ENCODE measurements around the gene GDA. TPM values are rescaled to one million over a fixed set of nuclear protein-coding genes. Genes with fewer than 3 reads are reported as not detected.

The GDA gene
- total and polyA plus RNA-seq, 7 donors: 0.07 to 0.52 (median 0.16) TPM

DNA sequence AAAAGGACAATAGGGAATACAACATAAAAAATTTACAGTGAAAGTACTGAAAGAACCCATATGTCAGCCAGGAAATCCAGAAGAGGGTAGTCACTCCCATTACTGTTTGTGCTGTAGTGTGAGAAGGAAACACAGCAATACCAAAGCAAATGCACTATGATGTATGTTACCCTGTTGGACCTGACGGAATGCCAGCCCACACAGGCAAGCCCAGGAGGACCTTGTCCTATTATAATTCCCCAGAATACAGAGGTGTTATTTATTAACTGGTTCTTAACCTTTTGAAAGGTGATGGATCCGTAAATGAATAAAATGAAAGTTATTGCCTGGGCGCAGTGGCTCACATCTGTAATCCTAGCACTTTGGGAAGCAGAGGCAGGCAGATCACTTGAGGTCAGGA is 79.0 kb downstream of the GDA start:
- WGBS, 3 donors: 70 to 80% (median 80%) methylated on average over 3 of the region's 3 CpGs

GRCh38 chr9:72232778-72233177 is 83.5 kb downstream of the GDA start:
- intact Hi-C loops (cut with DNase I): no loop called here
- TF ChIP-seq CTCF (IDR thresholded peaks at IDR 0.05): no peak
- WGBS, 3 donors: 44 to 64% (median 47%) methylated on average over 3 of the region's 3 CpGs

More for the DNA sequence above, 79.0 kb downstream of the GDA start:
- no peak overlapping the region for H3K4me3 ChIP-seq
- no peak for DNase-seq
- TF ChIP-seq CTCF (IDR thresholded peaks at IDR 0.05): no peak
- H3K9me3 ChIP-seq: no peaks in the 10 kb centered on the region
- intact Hi-C loops (cut with DNase I): no loop called here
- H3K27me3 ChIP-seq (ENCODE audit: insufficient read depth in 3 of 3, low read length in 2 of 3): no peaks in the 10 kb centered on the region
- no peaks in the 10 kb centered on the region for H3K36me3 ChIP-seq (ENCODE audit: insufficient read depth in 1 of 2, low read depth in 1 of 2)
- H3K4me1 ChIP-seq: no peaks in the 10 kb centered on the region
- no peak for ATAC-seq
- H3K27ac ChIP-seq: no peak overlapping the region

DNA sequence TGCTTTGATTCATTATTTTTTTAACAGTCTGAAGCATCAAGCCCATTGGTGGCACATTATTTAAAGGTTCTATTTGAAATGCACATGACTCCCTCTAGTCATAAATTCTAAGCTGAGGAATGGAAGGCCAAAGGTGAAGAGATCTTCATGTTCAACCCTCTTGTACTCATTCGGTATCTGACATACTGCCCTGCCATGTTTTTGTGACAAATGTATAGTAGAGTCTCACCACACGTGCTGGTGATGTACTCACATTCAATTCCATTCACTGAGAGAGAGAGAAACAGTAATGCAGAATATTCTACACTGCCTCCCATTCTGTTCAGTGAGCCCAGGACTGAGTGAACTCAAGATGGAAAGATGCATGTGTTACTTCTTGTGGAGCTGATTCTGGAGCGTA is 98.3 kb downstream of the GDA start:
- DNase-seq (no peak), ATAC-seq (no peak)
- 75 to 77% (median 75%) methylated on average over 3 of the region's 3 CpGs for WGBS, 3 donors
- Histone ChIP-seq H3K9me3 (no peaks in the 10 kb centered on the region), H3K36me3 (ENCODE audit: insufficient read depth in 1 of 2, low read depth in 1 of 2) (no peaks in the 10 kb centered on the region), H3K27ac (no peak overlapping the region), H3K4me3 (no peak overlapping the region), H3K27me3 (ENCODE audit: insufficient read depth in 3 of 3, low read length in 2 of 3) (no peaks in the 10 kb centered on the region), H3K4me1 (no peaks in the 10 kb centered on the region)
- intact Hi-C loops (cut with DNase I): no loop called here
- TF ChIP-seq CTCF (IDR thresholded peaks at IDR 0.05): no peak

More at GRCh38 chr9:72232778-72233177, 83.5 kb downstream of the GDA start:
- ATAC-seq (no peak), DNase-seq (no peak)
- H3K4me3 ChIP-seq: no peak overlapping the region
- H3K36me3 ChIP-seq (ENCODE audit: insufficient read depth in 1 of 2, low read depth in 1 of 2): no peaks in the 10 kb centered on the region
- no peaks in the 10 kb centered on the region for H3K27me3 ChIP-seq (ENCODE audit: insufficient read depth in 3 of 3, low read length in 2 of 3)
- no peaks in the 10 kb centered on the region for H3K4me1 ChIP-seq
- H3K27ac ChIP-seq: no peak overlapping the region
- H3K9me3 ChIP-seq: no peaks in the 10 kb centered on the region

DNA sequence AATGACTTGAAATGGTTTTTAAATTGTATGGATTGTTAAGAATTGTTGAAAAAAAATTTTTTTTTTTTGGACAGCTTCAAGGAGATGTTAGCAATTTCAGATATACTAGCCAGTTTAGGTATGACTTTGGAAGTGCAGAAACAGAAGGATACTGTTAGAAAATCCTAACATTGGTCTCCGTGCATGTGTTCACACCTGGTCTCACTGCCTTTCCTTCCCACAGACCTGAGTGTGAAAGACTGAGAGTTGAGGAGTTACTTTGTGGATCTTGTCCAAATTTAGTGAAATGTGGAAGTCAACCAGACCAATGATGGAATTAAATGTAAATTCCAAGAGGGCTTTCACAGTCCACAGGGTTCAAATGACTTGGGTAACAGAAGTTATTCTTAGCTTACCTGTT is 102.3 kb downstream of the GDA start:
- DNase-seq (no peak), ATAC-seq (no peak)
- no peaks in the 10 kb centered on the region for H3K27me3 ChIP-seq (ENCODE audit: insufficient read depth in 3 of 3, low read length in 2 of 3)
- 74 to 90% (median 84%) methylated on average over 1 of the region's 1 CpG for WGBS, 3 donors
- H3K4me1 ChIP-seq: no peaks in the 10 kb centered on the region
- H3K36me3 ChIP-seq (ENCODE audit: insufficient read depth in 1 of 2, low read depth in 1 of 2): no peaks in the 10 kb centered on the region
- no peak for TF ChIP-seq CTCF (IDR thresholded peaks at IDR 0.05)
- H3K9me3 ChIP-seq: no peaks in the 10 kb centered on the region
- H3K4me3 ChIP-seq: no peak overlapping the region
- H3K27ac ChIP-seq: no peak overlapping the region
- intact Hi-C loops (cut with DNase I): no loop called here

DNA sequence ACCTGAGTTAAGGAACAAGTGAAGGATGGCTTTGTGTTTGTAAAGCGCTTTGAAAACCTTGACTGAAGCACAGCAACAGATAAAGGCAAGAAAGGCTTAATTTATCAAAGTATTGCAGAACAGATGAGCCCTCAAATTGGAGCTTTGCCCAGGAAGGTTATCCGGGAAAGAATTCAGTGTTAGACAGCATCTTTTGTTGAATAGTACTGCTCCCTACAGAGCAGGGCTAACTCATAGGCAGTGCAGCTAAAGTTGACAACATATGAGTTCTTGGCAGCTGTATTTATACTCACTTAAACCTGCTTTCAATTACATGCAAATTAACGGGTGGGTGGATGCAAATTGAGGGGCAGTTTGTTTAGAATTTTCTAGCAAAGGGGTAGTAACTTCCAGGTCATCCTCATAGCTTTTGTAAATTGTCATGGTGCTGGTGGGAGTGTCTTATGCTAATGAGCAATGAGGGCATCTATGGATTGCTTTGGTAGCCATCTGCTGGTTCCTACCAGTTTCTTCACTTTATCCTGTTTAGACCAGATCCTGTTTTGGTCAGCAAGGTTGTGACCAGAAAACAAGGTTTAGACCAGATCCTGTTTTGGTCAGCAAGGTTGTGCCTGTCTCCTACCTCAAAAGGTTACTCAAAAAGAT is 105.8 kb downstream of the GDA start:
- DNase-seq: no peak
- no peaks in the 10 kb centered on the region for H3K4me1 ChIP-seq
- no peak overlapping the region for H3K4me3 ChIP-seq
- no peak for TF ChIP-seq CTCF (IDR thresholded peaks at IDR 0.05)
- intact Hi-C loops (cut with DNase I): no loop called here
- 54 to 60% (median 56%) methylated on average over 3 of the region's 3 CpGs for WGBS, 3 donors
- no peaks in the 10 kb centered on the region for H3K36me3 ChIP-seq (ENCODE audit: insufficient read depth in 1 of 2, low read depth in 1 of 2)
- peaks cover 0 to 1% (median 0%) of the 10 kb centered on the region in 3 donors for H3K27me3 ChIP-seq (ENCODE audit: insufficient read depth in 3 of 3, low read length in 2 of 3)
- no peak for ATAC-seq
- H3K27ac ChIP-seq: no peak overlapping the region
- H3K9me3 ChIP-seq: no peaks in the 10 kb centered on the region

Data from psoas muscle (tissue), 8 donors.